K562 treated with DMSO at 1 percent for 12 hours (cell line): ENCODE data around the gene DAB2IP. TPM values are rescaled to one million over a fixed set of nuclear protein-coding genes. Genes with fewer than 3 reads are reported as not detected.

Source experiments
- total RNA-seq: library from RNA; unstranded; fragments of 300-600 nt; gene quantifications from 2 replicates; pipeline ENCODE4 v1.2.3, GENCODE V29; 2022; ENCODE audit not compliant: insufficient read depth

DAB2IP gene
- not detected in 2 replicates for total RNA-seq

DNA sequence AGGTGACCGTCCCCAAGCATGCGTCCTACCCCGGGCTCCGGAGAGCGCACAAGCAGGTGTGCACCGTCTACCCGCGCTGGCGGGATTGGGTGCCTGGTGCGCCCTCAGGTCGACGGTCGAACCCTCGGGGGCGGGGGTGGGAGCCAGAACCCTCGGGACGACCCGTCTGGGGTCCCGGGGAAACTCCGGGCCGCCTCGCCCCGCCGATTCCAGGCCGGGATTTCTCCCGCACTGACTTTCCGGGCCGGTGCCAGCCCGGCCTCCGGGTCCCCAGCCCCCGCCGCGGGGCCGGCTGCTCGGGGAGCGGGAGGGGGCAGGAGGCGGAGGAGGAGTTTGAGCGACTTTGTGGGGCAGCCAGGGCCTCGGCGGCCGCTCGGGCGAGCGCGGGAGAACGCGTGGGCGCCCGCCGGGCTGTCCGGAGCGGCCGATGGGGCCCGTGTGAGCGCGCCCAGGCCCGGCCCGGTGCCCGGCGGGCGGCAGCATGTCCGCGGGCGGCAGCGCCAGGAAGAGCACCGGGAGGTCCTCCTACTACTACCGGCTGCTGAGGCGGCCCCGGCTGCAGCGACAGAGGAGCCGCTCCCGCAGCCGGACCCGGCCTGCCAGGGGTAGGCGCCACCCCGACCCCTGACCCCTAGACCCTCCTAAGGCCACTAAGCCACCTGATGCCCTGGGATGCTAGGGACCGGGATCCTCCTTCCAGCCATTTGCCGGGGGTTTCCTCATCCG, at the start of gene DAB2IP:
Gene DAB2IP, plus strand, starts transcription at position 340 of the 726 bp plus-strand sequence. Its CDS starts 142 bp downstream, at position 482.

Other genes with a start within 250 kb of the DAB2IP start
- gene GGTA1, start 151.8 kb upstream of the DAB2IP start, total RNA-seq = not detected in 2 replicates